Lower leg skin (tissue), 4 donors: Measurements from ENCODE around the gene IL2RA. TPM values are rescaled to one million over a fixed set of nuclear protein-coding genes. Genes with fewer than 3 reads are reported as not detected.
A peak's percentile ranks its signal among the peaks of the same experiment; 100 is the strongest.

Experiments
- DNase-seq, 2 donors: peaks; one replicate each; pipeline ENCODE4 v3.0.0-alpha.2; 2019; ENCODE audit warnings: low spot score in 2 of 2
- H3K4me3 ChIP-seq: fragments of 200-600 bp; sonication (generic); 2 replicates; pipeline ENCODE4 v1.5.1; 2017; ENCODE audit warnings: mild to moderate bottlenecking, low read depth; ENCODE audit not compliant: poor library complexity, severe bottlenecking
- POLR2A ChIP-seq, 2 donors: fragments of 450-650 bp; IDR thresholded peaks; one replicate each; pipeline ENCODE4 v1.6.1; 2016 to 2017; ENCODE audit warnings: antibody characterized with exemption in 2 of 2, mild to moderate bottlenecking in 1 of 2, moderate library complexity in 1 of 2
- WGBS, 2 donors: methylation state at CpG; one replicate each; pipeline ENCODE4 v1.1.5; 2018; 5-methylcytosine and 5-hydroxymethylcytosine counted together
- intact Hi-C: fragments of 100-400 bp; cut with DNase I; formaldehyde crosslinking; loops from one replicate; pipeline ENCODE4 v1.15.0; 2023; ENCODE audit warnings: low total_unique reads
- total RNA-seq, 4 donors: library from RNA; depleted of rRNA; stranded (reverse); fragments of >200 nt; gene quantifications; one replicate each; pipeline ENCODE4 v1.1.0, GENCODE V29; 2016
- TF ChIP-seq, protein P1 (sequence below), 3 donors: fragments of 450-650 bp; IDR thresholded peaks; one replicate each; pipeline ENCODE4 v1.5.1; 2016; ENCODE audit warnings: antibody characterized with exemption in 3 of 3, mild to moderate bottlenecking in 3 of 3, moderate library complexity in 2 of 3

The IL2RA gene
- total RNA-seq, 4 donors from 2014 or later = 0.10 to 1.3 TPM; not detected in 2

DNA sequence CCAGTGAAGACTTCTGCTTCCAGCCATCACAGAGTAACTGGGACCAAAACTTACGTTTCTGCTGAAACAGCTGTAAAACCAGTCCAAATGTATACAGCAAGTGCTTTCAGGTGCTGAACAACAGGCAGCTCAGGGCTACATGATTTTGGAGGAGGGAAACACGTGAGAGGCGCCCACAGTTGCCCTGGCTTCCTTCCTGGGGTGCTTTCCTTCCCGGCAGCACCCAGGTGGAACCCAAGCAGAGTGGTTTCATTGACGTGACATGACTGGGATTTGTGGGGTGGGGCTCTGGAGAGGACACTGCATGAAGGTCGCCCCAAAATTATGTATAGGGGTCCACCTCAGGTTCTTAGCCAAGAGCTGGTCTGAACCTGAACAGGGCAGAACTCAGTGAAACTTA lies 34.2 kb downstream of the IL2RA start:
- TF ChIP-seq, protein P1, sequence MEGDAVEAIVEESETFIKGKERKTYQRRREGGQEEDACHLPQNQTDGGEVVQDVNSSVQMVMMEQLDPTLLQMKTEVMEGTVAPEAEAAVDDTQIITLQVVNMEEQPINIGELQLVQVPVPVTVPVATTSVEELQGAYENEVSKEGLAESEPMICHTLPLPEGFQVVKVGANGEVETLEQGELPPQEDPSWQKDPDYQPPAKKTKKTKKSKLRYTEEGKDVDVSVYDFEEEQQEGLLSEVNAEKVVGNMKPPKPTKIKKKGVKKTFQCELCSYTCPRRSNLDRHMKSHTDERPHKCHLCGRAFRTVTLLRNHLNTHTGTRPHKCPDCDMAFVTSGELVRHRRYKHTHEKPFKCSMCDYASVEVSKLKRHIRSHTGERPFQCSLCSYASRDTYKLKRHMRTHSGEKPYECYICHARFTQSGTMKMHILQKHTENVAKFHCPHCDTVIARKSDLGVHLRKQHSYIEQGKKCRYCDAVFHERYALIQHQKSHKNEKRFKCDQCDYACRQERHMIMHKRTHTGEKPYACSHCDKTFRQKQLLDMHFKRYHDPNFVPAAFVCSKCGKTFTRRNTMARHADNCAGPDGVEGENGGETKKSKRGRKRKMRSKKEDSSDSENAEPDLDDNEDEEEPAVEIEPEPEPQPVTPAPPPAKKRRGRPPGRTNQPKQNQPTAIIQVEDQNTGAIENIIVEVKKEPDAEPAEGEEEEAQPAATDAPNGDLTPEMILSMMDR (IDR thresholded peaks at IDR 0.05) = no peak
- TF ChIP-seq POLR2A (IDR thresholded peaks at IDR 0.05) = no peak
- WGBS, 2 donors = 77 to 79% methylated on average over 6 of the region's 6 CpGs
- intact Hi-C loops = no loop called here
- no peak for DNase-seq
- H3K4me3 ChIP-seq = no peak overlapping the region

DNA sequence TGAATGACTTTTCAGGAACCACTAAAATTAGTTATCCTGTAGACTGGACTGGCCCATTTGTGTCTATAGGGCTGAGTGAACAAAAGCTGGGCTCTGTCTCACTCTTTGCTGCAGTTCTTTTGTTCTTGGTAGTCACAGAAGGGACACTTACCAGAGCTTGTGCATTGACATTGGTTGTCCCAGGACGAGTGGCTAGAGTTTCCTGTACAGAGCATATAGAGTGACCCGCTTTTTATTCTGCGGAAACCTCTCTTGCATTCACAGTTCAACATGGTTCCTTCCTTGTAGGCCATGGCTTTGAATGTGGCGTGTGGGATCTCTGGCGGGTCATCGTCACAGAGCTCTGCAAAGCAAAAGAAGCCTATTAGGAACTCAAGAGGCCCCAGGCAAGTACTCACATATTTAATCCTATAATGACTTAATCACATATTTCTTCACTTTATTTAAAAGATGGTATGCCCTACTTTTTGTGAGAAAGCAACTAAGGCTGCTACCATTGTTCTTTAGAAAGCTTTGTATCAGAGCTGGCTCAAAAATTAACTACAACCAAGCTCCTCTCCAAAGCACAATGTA lies 36.4 kb downstream of the IL2RA start:
- WGBS, 2 donors = 90 to 94% methylated on average over 6 of the region's 6 CpGs
- intact Hi-C loops = no loop called here

DNA sequence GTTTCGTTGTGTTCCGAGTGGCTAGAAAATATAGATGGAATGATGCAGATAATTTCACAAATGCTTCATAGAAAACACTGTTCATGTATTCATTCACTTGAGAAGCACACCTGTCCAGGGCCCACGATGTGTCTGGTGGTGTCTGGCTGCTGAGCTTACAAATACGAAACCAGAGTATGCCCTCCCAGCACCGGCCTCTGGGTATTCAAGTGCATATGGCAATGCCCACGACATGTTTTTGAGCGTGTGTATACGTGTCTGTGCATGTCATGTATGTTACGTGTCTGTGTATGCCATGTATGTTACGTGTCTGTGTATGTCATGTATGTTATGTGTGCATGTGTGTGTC lies 37.9 kb downstream of the IL2RA start:
- WGBS, 2 donors = 77 to 81% methylated on average over 10 of the region's 10 CpGs
- intact Hi-C loops = no loop called here
- H3K4me3 ChIP-seq = no peak overlapping the region
- peak in 1 of 2 donors; percentile 57 for DNase-seq
- TF ChIP-seq, protein P1 (IDR thresholded peaks at IDR 0.05) = no peak
- TF ChIP-seq POLR2A (IDR thresholded peaks at IDR 0.05) = no peak

More for the DNA sequence above, 36.4 kb downstream of the IL2RA start:
- TF ChIP-seq, protein P1 (IDR thresholded peaks at IDR 0.05) = no peak
- no peak for TF ChIP-seq POLR2A (IDR thresholded peaks at IDR 0.05)
- DNase-seq = no peak
- no peak overlapping the region for H3K4me3 ChIP-seq

DNA sequence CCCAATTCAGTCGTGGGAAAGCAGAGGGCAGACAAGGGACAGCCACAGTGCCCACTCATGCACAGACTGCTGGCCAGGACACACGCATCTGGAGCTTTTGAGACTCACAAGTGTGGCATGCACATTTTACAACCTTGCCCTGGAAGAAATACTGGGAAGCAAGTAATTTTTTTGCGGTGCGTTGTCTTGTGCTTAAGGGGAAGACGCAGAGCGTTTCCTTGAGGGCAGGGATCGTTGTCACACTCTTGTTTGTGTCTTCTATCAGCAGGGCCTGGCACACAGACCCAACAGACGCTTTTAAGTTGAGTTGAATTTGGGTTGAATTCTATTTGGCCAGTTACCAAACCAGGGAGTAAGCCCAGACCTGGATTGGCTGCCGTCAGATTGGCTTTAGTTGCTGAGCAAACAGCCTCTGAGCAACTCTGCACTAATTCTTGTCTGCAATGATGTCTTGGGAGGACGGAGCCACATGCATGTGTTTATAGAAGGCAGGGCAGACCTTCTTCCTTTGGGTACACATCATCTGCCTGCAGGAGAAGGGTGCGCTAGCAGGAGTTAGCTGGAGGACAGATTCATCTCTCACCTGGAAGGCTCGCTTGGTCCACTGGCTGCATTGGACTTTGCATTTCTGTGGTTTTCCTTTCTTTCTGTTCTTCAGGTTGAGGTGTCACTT lies 38.4 kb downstream of the IL2RA start:
- H3K4me3 ChIP-seq = no peak overlapping the region
- no peak for TF ChIP-seq POLR2A (IDR thresholded peaks at IDR 0.05)
- TF ChIP-seq, protein P1 (IDR thresholded peaks at IDR 0.05) = no peak
- 40 to 43% methylated on average over 12 of the region's 12 CpGs for WGBS, 2 donors
- intact Hi-C loops = no loop called here
- DNase-seq = peak in 1 of 2 donors; percentile 40

DNA sequence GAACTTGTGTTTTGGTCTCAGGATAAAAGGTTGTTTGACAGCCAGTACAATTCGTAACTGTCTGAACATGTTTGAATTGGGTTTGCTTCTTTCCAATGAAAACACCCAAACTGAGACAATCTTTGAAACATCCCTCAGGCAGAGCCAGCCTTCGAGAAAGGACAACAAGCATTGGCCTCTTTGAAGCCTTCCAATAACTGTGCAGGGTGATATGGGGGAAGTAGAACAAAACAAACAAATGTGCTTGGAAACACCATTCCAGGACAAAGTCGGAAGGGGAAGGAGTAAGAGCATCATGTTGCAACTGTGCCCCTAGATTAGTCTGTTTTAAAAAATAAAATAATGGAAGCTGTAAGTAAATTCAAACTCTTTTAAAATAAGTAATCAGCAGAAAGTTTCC lies 39.5 kb downstream of the IL2RA start:
- DNase-seq = no peak
- WGBS, 2 donors = 20 to 29% methylated on average over 3 of the region's 3 CpGs
- no peak for TF ChIP-seq POLR2A (IDR thresholded peaks at IDR 0.05)
- TF ChIP-seq, protein P1 (IDR thresholded peaks at IDR 0.05) = no peak
- intact Hi-C loops = no loop called here
- no peak overlapping the region for H3K4me3 ChIP-seq
